T1000 (cell line): ENCODE measurements around the gene LAMC3.
"Not testable (repeated sequence)": the region's sequence is repeated elsewhere in the genome, so short reads cannot be mapped to it uniquely, and the experiment has no call there.

ENCODE experiments used
- DNase-seq: peaks from one replicate; lab custom pipeline; 2025; ENCODE audit warnings: mixed read lengths; lab: John Stamatoyannopoulos, UW

Gene LAMC3

DNA sequence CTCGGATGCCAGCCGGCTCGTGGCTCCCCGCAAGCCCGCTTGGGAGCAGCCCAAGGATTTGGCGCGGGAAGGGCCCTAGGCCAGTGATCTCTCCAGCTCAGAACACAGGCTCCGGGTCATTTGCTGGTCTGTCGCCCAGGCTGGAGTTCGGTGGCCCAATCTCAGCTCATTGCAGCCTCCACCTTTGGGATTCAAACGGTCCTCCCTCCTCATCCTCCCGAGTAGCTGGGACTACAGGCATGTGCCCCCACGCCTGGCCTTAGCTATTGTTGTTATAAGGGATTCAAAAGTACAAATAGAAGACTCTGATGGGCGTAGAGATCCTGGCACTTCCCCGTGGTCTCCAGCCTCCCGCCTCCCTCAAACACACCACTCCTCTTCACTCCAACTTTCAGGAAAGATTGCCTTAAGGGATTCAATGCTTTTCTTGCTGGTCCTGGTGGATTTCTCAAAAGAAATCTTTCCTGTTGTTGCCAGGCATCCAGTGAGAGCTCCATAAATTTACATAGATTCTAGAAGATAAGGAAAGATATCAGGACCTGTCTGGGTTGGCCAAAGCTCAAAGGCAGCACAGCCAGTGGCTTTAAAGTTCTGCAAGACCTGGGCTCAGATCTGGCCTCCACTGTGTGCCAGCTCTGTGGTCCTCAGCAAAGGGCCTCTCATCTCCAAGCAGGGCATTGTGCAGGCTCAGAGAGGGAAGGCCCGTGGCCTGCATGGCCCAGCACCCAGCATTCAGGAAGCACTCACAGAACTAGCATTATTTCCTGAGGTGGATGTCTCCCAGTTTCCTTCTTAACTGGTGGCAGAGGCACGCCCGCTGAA lies 88.4 kb downstream of the LAMC3 start:
- DNase-seq, result no peak

GRCh38 chr9:131097948-131098278 lies 88.9 kb downstream of the LAMC3 start:
- DNase-seq, result no peak

DNA sequence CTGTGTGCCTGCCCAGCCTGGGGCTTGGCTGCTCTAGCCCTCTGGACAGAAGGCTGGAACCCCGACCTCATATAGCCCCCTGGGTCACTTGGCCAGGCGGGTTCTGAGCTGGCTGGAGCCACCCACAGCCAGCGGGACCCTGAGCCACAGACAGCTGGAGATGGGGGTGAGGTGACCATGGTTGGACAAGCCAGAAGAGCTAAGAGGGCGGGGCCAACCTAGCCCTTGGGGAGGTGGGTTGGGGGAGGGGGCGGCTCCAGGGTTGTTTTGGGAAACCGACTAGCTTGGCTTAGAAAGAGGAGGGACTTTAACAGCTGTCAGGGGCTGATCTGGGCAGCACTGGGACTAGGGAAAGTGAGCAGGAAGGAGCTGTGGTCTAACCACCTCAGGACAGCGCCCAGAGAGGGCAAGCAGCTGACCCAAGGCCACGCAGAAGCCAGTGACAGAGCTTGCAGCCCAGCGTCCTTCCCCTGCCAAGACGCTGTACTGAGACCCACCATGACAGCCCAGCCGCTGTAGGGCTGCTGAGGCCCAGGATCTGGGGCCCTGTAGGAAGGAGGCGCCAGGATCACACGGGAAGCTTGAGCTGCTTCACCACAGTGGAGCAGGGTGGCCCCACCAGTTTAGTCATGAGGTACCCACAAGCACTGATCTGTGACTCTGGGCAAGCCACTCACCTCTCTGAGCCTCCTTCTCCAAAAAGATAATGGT lies 89.6 kb downstream of the LAMC3 start:
- DNase-seq, result no peak

- DNase-seq, result no peak
Measured at GRCh38 chr9:131099102-131099606, 90.2 kb downstream of the LAMC3 start.

- not testable (repeated sequence) for DNase-seq
Measured at GRCh38 chr9:131099845-131100244, 90.9 kb downstream of the LAMC3 start.

GRCh38 chr9:131100445-131100844 lies 91.5 kb downstream of the LAMC3 start:
- DNase-seq, result no peak

- DNase-seq, result no peak
Measured at GRCh38 chr9:131101207-131101964, 92.4 kb downstream of the LAMC3 start.

DNA sequence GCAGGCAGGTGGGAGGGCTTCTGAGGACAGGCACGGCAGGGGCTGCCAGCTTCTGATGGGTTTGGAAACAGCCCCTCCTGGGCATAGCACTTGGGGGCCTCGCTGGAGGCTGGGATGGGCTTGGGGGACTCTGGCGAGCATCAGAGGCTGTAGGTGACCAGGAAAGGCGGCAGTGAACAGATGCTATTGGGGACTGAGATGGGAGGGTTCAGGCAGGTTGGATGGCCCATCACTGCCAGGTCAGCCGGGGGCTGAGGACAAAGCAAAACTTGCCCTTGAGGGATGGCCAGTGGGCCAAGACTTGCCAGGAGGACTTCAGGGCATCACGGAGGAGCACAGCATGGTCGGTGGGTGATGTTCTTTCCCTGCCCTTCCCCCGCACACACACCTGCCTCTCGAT lies 94.0 kb downstream of the LAMC3 start:
- DNase-seq, result no peak

DNA sequence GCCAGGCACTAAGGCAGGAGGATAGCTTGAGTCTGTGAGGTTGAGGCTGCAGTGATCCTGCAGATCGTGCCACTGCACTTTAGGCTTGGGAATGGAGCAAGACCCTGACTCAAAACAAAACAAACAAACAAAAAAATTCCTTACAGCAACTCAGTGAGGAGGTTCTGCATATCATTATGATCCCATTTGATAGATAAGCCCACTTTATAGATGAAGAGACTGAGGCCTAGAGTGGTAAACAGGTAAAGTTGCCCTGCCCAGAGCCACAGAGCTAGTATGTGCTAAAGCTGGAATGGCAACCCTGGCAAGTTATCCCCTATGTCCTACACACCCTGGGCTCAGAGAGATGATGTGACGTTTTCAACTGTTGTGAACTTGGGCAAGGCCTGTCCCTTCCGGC lies 94.6 kb downstream of the LAMC3 start:
- no peak for DNase-seq

GRCh38 chr9:131104016-131104740 lies 95.2 kb downstream of the LAMC3 start:
- DNase-seq, result no peak

DNA sequence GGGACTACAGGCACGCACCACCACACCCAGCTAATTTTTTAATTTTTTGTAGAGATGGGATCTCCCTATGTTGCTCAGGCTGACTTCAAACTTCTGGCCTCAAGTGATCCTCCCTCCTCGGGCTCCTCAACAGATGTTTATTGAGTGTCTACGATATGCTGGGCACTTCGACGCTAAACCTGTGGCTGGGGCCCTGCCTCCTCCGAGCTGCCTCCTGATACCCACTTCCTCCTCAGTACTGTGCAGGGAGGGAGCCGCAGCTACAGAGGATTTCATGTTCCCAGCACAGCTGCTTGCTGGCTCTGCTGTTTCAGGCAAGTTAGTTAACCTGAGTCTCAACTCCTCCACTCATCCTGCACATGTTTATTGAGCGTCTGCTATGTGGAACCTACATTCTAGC lies 97.0 kb downstream of the LAMC3 start:
- DNase-seq, result no peak

- DNase-seq, result no peak
Measured at GRCh38 chr9:131107760-131108159, 98.8 kb downstream of the LAMC3 start.

GRCh38 chr9:131111186-131111853 lies 102.3 kb downstream of the LAMC3 start:
- DNase-seq, result no peak

GRCh38 chr9:131111854-131112311 lies 102.9 kb downstream of the LAMC3 start:
- no peak for DNase-seq

DNA sequence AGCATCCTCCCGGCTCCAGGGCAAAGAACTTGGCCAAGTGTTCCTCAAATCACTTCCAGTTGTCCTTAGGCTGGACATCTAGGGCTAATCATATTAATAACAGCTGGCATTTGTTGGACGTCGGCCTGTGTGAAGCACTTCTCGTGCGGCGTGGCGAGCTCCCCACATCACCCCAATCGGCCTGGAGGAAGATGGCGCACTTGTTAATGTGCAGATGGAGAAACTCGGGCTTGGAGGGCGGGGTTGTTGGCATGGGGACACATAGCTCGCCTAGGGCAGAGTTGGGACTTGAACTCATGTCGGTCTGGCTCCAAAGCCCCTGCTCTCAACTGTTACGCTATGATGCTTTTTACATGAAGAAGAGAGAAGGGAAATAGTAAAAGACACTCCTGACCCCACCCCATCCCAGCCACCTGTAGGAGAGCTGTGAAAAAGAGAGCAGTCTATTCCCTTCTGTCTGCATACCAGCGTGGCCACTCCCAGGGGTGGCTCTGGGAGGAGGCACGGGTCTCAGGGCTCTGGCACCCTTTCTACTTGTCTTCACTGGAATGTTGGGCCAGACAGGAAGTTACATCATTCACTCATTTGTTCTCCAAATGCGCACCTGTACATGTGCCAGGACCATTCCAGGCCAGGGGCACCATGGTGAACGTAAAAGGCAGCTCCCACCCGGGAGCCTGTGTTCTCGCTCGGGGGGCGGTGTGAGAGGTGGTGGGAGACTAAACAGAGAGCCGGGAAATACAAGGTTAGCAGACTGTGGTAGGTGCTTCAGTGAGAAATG lies 103.6 kb downstream of the LAMC3 start:
- DNase-seq, result no peak

GRCh38 chr9:131113655-131114054 lies 104.7 kb downstream of the LAMC3 start:
- no peak for DNase-seq

DNA sequence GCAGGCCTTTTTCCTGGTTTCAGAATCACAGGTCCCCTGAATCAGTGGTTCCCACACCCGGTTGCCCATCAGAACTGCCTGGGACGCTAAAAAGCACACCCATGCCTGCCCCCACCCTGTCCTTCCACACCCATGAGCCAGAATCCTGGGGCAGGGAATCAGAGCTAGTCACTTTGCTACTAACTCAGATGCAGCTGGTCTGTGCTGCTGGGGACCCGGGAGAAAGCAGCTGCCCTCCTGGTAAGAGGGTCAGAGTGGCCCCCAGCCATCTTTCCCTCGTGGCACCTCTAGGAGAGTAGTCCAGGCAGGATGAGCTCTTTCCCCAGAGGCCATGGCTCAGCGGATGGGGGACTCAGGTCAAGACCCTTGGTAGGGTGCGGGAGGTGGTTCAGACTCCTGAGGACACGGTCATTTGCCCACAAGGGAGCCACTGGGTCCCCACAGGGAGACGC lies 105.1 kb downstream of the LAMC3 start:
- no peak for DNase-seq

- DNase-seq, result not testable (repeated sequence)
Measured at GRCh38 chr9:131115360-131115742, 106.4 kb downstream of the LAMC3 start.

- DNase-seq, result no peak
Measured at GRCh38 chr9:131116281-131117120, 107.5 kb downstream of the LAMC3 start.
